Caco-2 (cell line): Measurements from ENCODE around the gene NAAA. TPM values are rescaled to one million over a fixed set of nuclear protein-coding genes. Genes with fewer than 3 reads are reported as not detected.

Experiments used
- BruUV-seq: library from RNA; stranded (reverse); fragments of 400-500 nt; replicated peaks from 2 replicates; lab custom pipeline; 2021; lab: Mats Ljungman, UMichigan
- CTCF ChIA-PET: fragments of 300-600 bp; sonication (Branson Sonifier 250); formaldehyde crosslinking; loops from one replicate; lab custom pipeline; 2022; ENCODE audit warnings: antibody characterized with exemption; lab: Charles Lee
- POLR2A ChIA-PET: fragments of 300-600 bp; sonication (Branson Sonifier 250); formaldehyde crosslinking; loops from one replicate; lab custom pipeline; 2022; ENCODE audit warnings: antibody characterized with exemption; lab: Charles Lee
- DNase-seq, 2 experiments: peaks; one replicate each; pipeline versions ENCODE4 v3.0.0 to v3.0.0-alpha.2; 2020 to 2022
- H3K27me3 ChIP-seq: replicated peaks from 2 replicates; pipeline ENCODE4 v1.6.0; 2011; ENCODE audit warnings: low read length; ENCODE audit not compliant: control insufficient read depth, insufficient read depth
- H3K36me3 ChIP-seq: 2 replicates; pipeline ENCODE4 v1.5.1; 2011; ENCODE audit warnings: low read length; ENCODE audit not compliant: control insufficient read depth, insufficient read depth
- H3K4me1 ChIP-seq: fragments of 250-450 bp; sonication (Bioruptor Pico); 2 replicates; pipeline ENCODE4 v1.5.1; 2020; ENCODE audit warnings: mild to moderate bottlenecking
- H3K4me3 ChIP-seq: 2 replicates; pipeline ENCODE4 v1.5.1; 2011; ENCODE audit warnings: low read depth, mild to moderate bottlenecking, control low read depth, low read length
- H3K9me3 ChIP-seq: fragments of 250-450 bp; sonication (Bioruptor Pico); 2 replicates; pipeline ENCODE4 v1.5.1; 2020; ENCODE audit warnings: mild to moderate bottlenecking, moderate library complexity
- H3K27ac Mint-ChIP-seq: one replicate; pipeline ENCODE4 v1.8.0; 2022; ENCODE audit warnings: mixed read lengths; ENCODE audit not compliant: unreplicated experiment
- H3K27me3 Mint-ChIP-seq: one replicate; pipeline ENCODE4 v1.8.0; 2022; ENCODE audit warnings: mixed read lengths; ENCODE audit not compliant: insufficient read depth, unreplicated experiment
- H3K36me3 Mint-ChIP-seq: one replicate; pipeline ENCODE4 v1.8.0; 2022; ENCODE audit warnings: mild to moderate bottlenecking, mixed read lengths; ENCODE audit not compliant: insufficient read depth, unreplicated experiment
- H3K4me1 Mint-ChIP-seq: one replicate; pipeline ENCODE4 v1.8.0; 2022; ENCODE audit warnings: low read depth, mixed read lengths; ENCODE audit not compliant: unreplicated experiment
- H3K4me3 Mint-ChIP-seq: one replicate; pipeline ENCODE4 v1.8.0; 2022; ENCODE audit warnings: mild to moderate bottlenecking, moderate library complexity, mixed read lengths; ENCODE audit not compliant: unreplicated experiment
- H3K9me3 Mint-ChIP-seq: one replicate; pipeline ENCODE4 v1.8.0; 2022; ENCODE audit warnings: mixed read lengths; ENCODE audit not compliant: unreplicated experiment
- intact Hi-C: fragments of 100-400 bp; cut with micrococcal nuclease; formaldehyde crosslinking; loops from one replicate; pipeline ENCODE4 v1.10.0; 2022; ENCODE audit not compliant: unreplicated experiment
- total RNA-seq: library from RNA; stranded (reverse); gene quantifications from 2 replicates; pipeline ENCODE4 v1.2.3, GENCODE V29; 2022
- TF ChIP-seq, protein P1 (sequence below), 2 experiments: fragments of 200-600 bp in 1 of 2; IDR thresholded peaks; 1 replicate in 1 of 2; 2 replicates in 1 of 2; pipeline versions ENCODE4 v1.5.1 to v1.8.0; 2011 to 2022; ENCODE audit warnings: antibody characterized with exemption in 1 of 2, control low read depth in 1 of 2, inconsistent platforms in 1 of 2, low read depth in 1 of 2, low read length in 1 of 2, mild to moderate bottlenecking in 1 of 2, moderate library complexity in 1 of 2; ENCODE audit not compliant: insufficient read depth in 1 of 2, severe bottlenecking in 1 of 2, unreplicated experiment in 1 of 2

Gene NAAA
- total RNA-seq, 1 experiment from 2014 or later = 11.8 TPM

DNA sequence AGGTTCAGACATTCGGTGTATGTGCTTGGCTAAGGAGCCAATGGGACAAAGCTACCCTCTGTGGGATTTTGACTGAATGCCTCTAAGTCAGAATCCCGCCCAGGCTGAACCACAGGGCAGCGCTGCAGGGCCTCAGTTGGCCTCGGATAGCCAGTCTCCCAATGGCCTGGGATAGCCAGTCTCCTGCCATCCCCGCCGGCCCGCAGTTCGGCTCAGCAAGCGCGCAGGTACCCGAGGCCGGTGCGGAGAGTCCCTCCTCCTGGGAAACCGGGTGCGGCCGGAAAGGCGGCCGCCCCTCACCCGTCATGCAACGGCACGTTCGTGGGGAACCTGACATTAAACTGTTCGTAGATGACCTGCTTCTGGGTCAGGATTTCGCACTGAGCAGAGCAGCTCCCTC, 54.7 kb downstream of the NAAA start:
- BruUV-seq = no TSS peak
- Mint-ChIP-seq H3K36me3 (no peaks in the 10 kb centered on the region), H3K4me1 (no peaks in the 10 kb centered on the region), H3K27me3 (peaks cover 4% of the 10 kb centered on the region), H3K4me3 (no peak overlapping the region), H3K9me3 (no peaks in the 10 kb centered on the region), H3K27ac (no peak overlapping the region)
- CTCF ChIA-PET = no interaction called here
- Histone ChIP-seq H3K36me3 (no peaks in the 10 kb centered on the region), H3K4me3 (no peak overlapping the region), H3K4me1 (no peaks in the 10 kb centered on the region), H3K27me3 (no peaks in the 10 kb centered on the region), H3K9me3 (no peaks in the 10 kb centered on the region)
- intact Hi-C loops = no loop called here
- TF ChIP-seq, protein P1, sequence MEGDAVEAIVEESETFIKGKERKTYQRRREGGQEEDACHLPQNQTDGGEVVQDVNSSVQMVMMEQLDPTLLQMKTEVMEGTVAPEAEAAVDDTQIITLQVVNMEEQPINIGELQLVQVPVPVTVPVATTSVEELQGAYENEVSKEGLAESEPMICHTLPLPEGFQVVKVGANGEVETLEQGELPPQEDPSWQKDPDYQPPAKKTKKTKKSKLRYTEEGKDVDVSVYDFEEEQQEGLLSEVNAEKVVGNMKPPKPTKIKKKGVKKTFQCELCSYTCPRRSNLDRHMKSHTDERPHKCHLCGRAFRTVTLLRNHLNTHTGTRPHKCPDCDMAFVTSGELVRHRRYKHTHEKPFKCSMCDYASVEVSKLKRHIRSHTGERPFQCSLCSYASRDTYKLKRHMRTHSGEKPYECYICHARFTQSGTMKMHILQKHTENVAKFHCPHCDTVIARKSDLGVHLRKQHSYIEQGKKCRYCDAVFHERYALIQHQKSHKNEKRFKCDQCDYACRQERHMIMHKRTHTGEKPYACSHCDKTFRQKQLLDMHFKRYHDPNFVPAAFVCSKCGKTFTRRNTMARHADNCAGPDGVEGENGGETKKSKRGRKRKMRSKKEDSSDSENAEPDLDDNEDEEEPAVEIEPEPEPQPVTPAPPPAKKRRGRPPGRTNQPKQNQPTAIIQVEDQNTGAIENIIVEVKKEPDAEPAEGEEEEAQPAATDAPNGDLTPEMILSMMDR (IDR thresholded peaks at IDR 0.05; ENCODE audit: insufficient read depth in 1 of 2, low read depth in 1 of 2, low read length in 1 of 2, severe bottlenecking in 1 of 2, unreplicated experiment in 1 of 2) = no peak
- POLR2A ChIA-PET = no interaction called here
- no peak for DNase-seq

DNA sequence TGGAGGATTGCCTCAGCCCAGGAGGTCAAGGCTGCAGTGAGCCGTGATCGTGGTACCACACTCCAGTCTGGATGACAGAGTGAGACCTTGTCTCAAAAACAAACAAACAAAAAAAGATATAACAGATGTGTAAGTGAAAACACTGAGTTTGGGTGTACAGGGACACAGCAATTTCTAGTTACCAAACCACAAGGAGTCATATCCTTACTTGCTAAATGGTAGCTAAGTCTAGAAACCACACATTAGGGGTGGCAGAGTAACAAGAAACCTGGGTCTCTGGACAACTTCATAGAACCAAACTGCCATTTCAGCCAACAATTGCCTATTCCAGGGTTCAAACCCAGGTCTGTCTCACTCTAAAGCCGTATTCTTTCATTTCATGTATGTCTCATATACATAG, 59.3 kb downstream of the NAAA start:
- BruUV-seq = no TSS peak
- H3K9me3 ChIP-seq = no peaks in the 10 kb centered on the region
- no peaks in the 10 kb centered on the region for H3K4me1 ChIP-seq
- no peak for DNase-seq
- H3K4me1 Mint-ChIP-seq = no peaks in the 10 kb centered on the region
- CTCF ChIA-PET = no interaction called here
- no peak overlapping the region for H3K4me3 ChIP-seq
- H3K27me3 ChIP-seq = no peaks in the 10 kb centered on the region
- H3K27me3 Mint-ChIP-seq = no peaks in the 10 kb centered on the region
- POLR2A ChIA-PET = no interaction called here
- no peaks in the 10 kb centered on the region for H3K9me3 Mint-ChIP-seq
- intact Hi-C loops = no loop called here
- H3K36me3 ChIP-seq = no peaks in the 10 kb centered on the region
- TF ChIP-seq, protein P1 (IDR thresholded peaks at IDR 0.05; ENCODE audit: insufficient read depth in 1 of 2, low read depth in 1 of 2, low read length in 1 of 2, severe bottlenecking in 1 of 2, unreplicated experiment in 1 of 2) = no peak
- H3K27ac Mint-ChIP-seq = no peak overlapping the region
- H3K4me3 Mint-ChIP-seq = no peak overlapping the region
- H3K36me3 Mint-ChIP-seq = no peaks in the 10 kb centered on the region

DNA sequence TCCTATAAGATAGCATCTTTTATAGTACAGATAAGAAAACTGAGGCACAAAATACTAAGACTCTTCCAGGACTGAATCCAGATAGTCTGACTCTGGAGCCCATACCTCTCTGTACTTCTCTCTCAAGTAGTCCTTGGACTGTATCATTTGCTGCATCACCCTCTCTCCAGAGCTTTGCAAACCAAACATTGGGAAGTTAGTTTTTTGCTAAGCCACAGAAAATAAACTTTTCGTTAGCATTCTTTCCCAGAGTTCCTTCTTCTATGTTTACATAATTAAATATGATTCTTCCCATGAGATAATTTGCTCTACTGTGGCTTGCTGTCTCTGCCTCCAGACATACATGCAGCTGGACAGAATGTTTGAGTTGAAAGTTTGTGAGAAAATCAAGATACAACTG, 60.5 kb downstream of the NAAA start:
- intact Hi-C loops = no loop called here
- Mint-ChIP-seq H3K27me3 (no peaks in the 10 kb centered on the region), H3K9me3 (no peaks in the 10 kb centered on the region), H3K4me1 (no peaks in the 10 kb centered on the region), H3K27ac (no peak overlapping the region), H3K4me3 (no peak overlapping the region), H3K36me3 (no peaks in the 10 kb centered on the region)
- ChIA-PET CTCF (no interaction called here), POLR2A (no interaction called here)
- BruUV-seq = no TSS peak
- TF ChIP-seq, protein P1 (IDR thresholded peaks at IDR 0.05; ENCODE audit: insufficient read depth in 1 of 2, low read depth in 1 of 2, low read length in 1 of 2, severe bottlenecking in 1 of 2, unreplicated experiment in 1 of 2) = no peak
- H3K4me1 ChIP-seq = no peaks in the 10 kb centered on the region
- no peaks in the 10 kb centered on the region for H3K9me3 ChIP-seq
- DNase-seq = no peak
- no peak overlapping the region for H3K4me3 ChIP-seq
- H3K27me3 ChIP-seq = no peaks in the 10 kb centered on the region
- H3K36me3 ChIP-seq = no peaks in the 10 kb centered on the region
